OCI-LY1 (cell line): ENCODE measurements around the gene BPIFB6.

Experiments
- EZH2 ChIP-seq: fragments of 200-600 bp; sonication (generic), shearing (Covaris generic); IDR thresholded peaks from 2 replicates; pipeline ENCODE4 v1.8.0; 2017; ENCODE audit warnings: borderline replicate concordance, mixed run types, mild to moderate bottlenecking, antibody characterized with exemption, low read length, moderate library complexity, mixed read lengths
- TF ChIP-seq, protein P1 (sequence below): fragments of 200-600 bp; sonication (generic), shearing (Covaris generic); IDR thresholded peaks from 2 replicates; pipeline ENCODE4 v1.5.1; 2017; ENCODE audit warnings: mild to moderate bottlenecking, antibody characterized with exemption, low read length, moderate library complexity, mixed read lengths

DNA sequence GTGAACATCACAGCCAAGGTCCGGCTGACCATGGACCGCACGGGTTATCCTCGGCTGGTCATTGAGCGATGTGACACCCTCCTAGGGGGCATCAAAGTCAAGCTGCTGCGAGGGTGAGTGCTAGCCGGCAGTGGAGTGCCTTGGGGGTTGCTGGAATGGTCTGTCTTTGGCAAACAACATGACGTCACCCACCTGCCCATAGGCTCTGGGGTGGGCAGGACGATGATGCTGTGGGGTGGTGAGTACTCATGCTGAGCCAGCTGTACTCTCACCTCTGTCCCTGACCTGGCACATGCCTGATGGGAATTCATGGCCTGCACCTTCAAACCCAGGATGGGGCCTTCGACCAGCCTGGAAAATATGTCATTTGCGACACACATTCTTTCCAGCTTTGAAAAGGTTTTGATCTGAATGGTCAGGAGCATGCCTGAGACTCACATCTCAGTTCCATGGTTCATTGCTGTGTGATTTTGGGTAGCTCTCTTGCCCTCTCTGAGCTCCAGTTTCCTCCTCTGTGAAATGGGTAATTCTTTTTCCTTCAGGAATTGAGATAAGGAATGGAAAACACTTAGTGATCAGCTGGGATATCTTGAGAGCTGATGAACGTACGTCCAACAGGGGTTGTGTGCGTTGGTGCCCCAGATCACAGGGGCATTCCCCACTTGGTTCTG, 54.7 kb downstream of the BPIFB6 start:
- TF ChIP-seq, protein P1, sequence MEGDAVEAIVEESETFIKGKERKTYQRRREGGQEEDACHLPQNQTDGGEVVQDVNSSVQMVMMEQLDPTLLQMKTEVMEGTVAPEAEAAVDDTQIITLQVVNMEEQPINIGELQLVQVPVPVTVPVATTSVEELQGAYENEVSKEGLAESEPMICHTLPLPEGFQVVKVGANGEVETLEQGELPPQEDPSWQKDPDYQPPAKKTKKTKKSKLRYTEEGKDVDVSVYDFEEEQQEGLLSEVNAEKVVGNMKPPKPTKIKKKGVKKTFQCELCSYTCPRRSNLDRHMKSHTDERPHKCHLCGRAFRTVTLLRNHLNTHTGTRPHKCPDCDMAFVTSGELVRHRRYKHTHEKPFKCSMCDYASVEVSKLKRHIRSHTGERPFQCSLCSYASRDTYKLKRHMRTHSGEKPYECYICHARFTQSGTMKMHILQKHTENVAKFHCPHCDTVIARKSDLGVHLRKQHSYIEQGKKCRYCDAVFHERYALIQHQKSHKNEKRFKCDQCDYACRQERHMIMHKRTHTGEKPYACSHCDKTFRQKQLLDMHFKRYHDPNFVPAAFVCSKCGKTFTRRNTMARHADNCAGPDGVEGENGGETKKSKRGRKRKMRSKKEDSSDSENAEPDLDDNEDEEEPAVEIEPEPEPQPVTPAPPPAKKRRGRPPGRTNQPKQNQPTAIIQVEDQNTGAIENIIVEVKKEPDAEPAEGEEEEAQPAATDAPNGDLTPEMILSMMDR, result no peak
- no peak for TF ChIP-seq EZH2
